Mucosa of descending colon (tissue), 3 donors: ENCODE results near the gene GLMN. TPM values are rescaled to one million over a fixed set of nuclear protein-coding genes. Genes with fewer than 3 reads are reported as not detected.

Experiments used
- ATAC-seq: fragments of 200-7000 bp; cut with Tn5 transposase; one replicate; pipeline ENCODE4 v1.9.1; 2020; ENCODE audit warnings: mild to moderate bottlenecking, moderate library complexity
- DNase-seq, 3 donors: peaks; one replicate each; pipeline ENCODE4 v3.0.0-alpha.2; 2020
- H3K36me3 ChIP-seq: fragments of 200-600 bp; one replicate; pipeline ENCODE4 v1.8.0; 2021; ENCODE audit warnings: low read depth, mild to moderate bottlenecking
- H3K4me1 ChIP-seq: fragments of 200-600 bp; one replicate; pipeline ENCODE4 v1.8.0; 2021; ENCODE audit warnings: low read depth, mild to moderate bottlenecking
- H3K4me3 ChIP-seq: fragments of 200-600 bp; one replicate; pipeline ENCODE4 v1.8.0; 2021; ENCODE audit warnings: mild to moderate bottlenecking
- H3K9me3 ChIP-seq: fragments of 200-600 bp; one replicate; pipeline ENCODE4 v1.8.0; 2021; ENCODE audit warnings: mild to moderate bottlenecking
- intact Hi-C, 2 donors: fragments of 100-400 bp; cut with DNase I in 1 of 2; cut with micrococcal nuclease in 1 of 2; formaldehyde crosslinking; loops; one replicate each; pipeline versions ENCODE4 v1.11.0 to v1.11.1; 2022; cut with DNase I, micrococcal nuclease
- total RNA-seq, 3 donors: library from RNA; stranded (reverse); fragmentation: NEBNext Ultra II Directional in 2 of 3; extraction: Animal tissue kit (Norgen Biotek cat#: 25700) in 2 of 3; gene quantifications; one replicate each; pipeline versions ENCODE4 v1.2.1 to v1.2.4, GENCODE V29; 2021 to 2023
- TF ChIP-seq, protein P1 (sequence below): fragments of 200-600 bp; IDR thresholded peaks from one replicate; pipeline ENCODE4 v1.8.0; 2022; ENCODE audit warnings: antibody characterized with exemption, mild to moderate bottlenecking
- donor health status: DM: no; HTN: no; CAD: no; lungs with moderate emphysema.
- donor health status: DM: no; HTN: no; CAD: no.
- donor health status: DM: no; HTN: yes; CAD: no.

The GLMN gene
- total RNA-seq, 3 donors from 2014 or later: 5.9 to 7.1 (median 6.8) TPM

DNA sequence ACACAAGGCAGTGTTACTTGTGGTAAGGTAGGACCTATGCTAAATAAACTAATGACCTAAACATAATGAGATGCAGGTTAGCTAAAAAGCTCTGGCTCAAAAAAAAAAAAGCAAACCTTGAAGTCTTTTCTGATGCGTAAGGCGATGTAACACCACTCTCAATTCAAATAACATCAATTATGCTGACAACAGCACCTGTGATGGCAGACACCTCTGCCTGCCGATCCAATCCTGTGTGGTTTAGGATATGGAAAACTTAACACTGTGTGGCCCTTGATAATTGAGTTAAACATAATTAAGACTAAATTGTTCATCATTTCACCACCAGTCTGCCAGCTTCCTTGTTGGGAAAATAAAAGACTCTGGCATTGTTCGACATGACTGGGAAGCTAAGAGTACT is 9.2 kb upstream of the GLMN start:
- intact Hi-C loops: no loop called here
- H3K4me3 ChIP-seq: no peak overlapping the region
- no peaks in the 10 kb centered on the region for H3K4me1 ChIP-seq
- no peaks in the 10 kb centered on the region for H3K36me3 ChIP-seq
- no peaks in the 10 kb centered on the region for H3K9me3 ChIP-seq
- TF ChIP-seq, protein P1, sequence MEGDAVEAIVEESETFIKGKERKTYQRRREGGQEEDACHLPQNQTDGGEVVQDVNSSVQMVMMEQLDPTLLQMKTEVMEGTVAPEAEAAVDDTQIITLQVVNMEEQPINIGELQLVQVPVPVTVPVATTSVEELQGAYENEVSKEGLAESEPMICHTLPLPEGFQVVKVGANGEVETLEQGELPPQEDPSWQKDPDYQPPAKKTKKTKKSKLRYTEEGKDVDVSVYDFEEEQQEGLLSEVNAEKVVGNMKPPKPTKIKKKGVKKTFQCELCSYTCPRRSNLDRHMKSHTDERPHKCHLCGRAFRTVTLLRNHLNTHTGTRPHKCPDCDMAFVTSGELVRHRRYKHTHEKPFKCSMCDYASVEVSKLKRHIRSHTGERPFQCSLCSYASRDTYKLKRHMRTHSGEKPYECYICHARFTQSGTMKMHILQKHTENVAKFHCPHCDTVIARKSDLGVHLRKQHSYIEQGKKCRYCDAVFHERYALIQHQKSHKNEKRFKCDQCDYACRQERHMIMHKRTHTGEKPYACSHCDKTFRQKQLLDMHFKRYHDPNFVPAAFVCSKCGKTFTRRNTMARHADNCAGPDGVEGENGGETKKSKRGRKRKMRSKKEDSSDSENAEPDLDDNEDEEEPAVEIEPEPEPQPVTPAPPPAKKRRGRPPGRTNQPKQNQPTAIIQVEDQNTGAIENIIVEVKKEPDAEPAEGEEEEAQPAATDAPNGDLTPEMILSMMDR: no peak
- DNase-seq (no peak), ATAC-seq (no peak)

- TF ChIP-seq, protein P1: no peak
- intact Hi-C loops: no loop called here
- no peaks in the 10 kb centered on the region for H3K36me3 ChIP-seq
- no peaks in the 10 kb centered on the region for H3K9me3 ChIP-seq
- no peak for DNase-seq
- H3K4me1 ChIP-seq: no peaks in the 10 kb centered on the region
- no peak overlapping the region for H3K4me3 ChIP-seq
- ATAC-seq: no peak
Observed at GRCh38 chr1:92306020-92306419, 7.2 kb upstream of the GLMN start.

DNA sequence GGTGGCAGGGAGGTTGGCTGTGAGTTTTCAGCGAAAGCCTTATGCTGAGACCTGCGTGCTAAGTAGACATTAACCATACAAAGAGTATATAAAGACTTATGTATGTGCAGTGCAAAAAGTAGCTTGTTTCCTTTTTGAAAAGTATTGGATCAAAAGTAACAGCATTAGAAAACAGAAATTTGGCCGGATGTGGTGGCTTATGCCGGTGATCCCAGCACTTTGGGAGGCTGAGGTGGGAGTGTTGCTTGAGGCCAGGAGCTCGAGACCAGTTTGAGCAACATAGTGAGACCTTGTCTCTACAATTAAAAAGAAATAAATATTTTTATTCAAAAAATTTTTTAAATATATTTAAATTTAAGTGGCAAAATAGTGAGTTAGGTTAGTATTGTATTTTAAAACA is 2.2 kb upstream of the GLMN start:
- H3K9me3 ChIP-seq: no peaks in the 10 kb centered on the region
- DNase-seq (no peak), ATAC-seq (no peak)
- peaks cover 18% of the 10 kb centered on the region for H3K4me1 ChIP-seq
- H3K36me3 ChIP-seq: no peaks in the 10 kb centered on the region
- TF ChIP-seq, protein P1: no peak
- H3K4me3 ChIP-seq: no peak overlapping the region
- intact Hi-C loops: no loop called here

- TF ChIP-seq, protein P1: no peak
- H3K9me3 ChIP-seq: no peaks in the 10 kb centered on the region
- H3K4me3 ChIP-seq: peak overlapping the region; percentile 62
- H3K4me1 ChIP-seq: peaks cover 18% of the 10 kb centered on the region
- ATAC-seq (peak; percentile 1), DNase-seq (peak in 1 of 3 donors; percentile 4)
- H3K36me3 ChIP-seq: no peaks in the 10 kb centered on the region
- intact Hi-C loops: no loop called here
Observed at GRCh38 chr1:92299477-92300150, 827 bp upstream of the GLMN start.

- peak; percentile 3 for ATAC-seq
- intact Hi-C loops: no loop called here
- H3K4me1 ChIP-seq: peaks cover 18% of the 10 kb centered on the region
Observed at GRCh38 chr1:92298213-92298572, 594 bp downstream of the GLMN start.

More at GRCh38 chr1:92298213-92298572, 594 bp downstream of the GLMN start:
- no peak for DNase-seq
- Histone ChIP-seq H3K4me3 (peak overlapping the region; percentile 62), H3K9me3 (no peaks in the 10 kb centered on the region), H3K36me3 (no peaks in the 10 kb centered on the region)
- TF ChIP-seq, protein P1: no peak
